Measurements from ENCODE around the gene HOXB3. TPM values are rescaled to one million over a fixed set of nuclear protein-coding genes. Genes with fewer than 3 reads are reported as not detected.

HOXB3 gene
- polyA plus RNA-seq, 1 of the 3 experiments (the other 2 are of a cell fraction) = 0.46 TPM

GRCh38 chr17:48552466-48553189 is 37.4 kb downstream of the HOXB3 start:
- no peaks in the 10 kb centered on the region for H3K36me3 ChIP-seq (replicated peaks in 1 of 2; ENCODE audit: control insufficient read depth in 1 of 2, insufficient read depth in 2 of 2, low read length in 1 of 2)
- H3K9me3 ChIP-seq = no peaks in the 10 kb centered on the region
- CTCF ChIA-PET = no interaction called here
- no peak for TF ChIP-seq RCOR1 (IDR thresholded peaks at IDR 0.05; ENCODE audit: low read length)
- no peak for TF ChIP-seq POLR2AphosphoS5 (IDR thresholded peaks at IDR 0.05; ENCODE audit: low read depth, low read length)
- no peak for TF ChIP-seq USF1 (IDR thresholded peaks at IDR 0.05; ENCODE audit: borderline replicate concordance, low read depth)
- no peak for TF ChIP-seq RFX5 (IDR thresholded peaks at IDR 0.05; ENCODE audit: low read length)
- no peak for TF ChIP-seq PBX3 (IDR thresholded peaks at IDR 0.05)
- TF ChIP-seq JUND (IDR thresholded peaks at IDR 0.05) = no peak
- TF ChIP-seq EZH2phosphoT487 (IDR thresholded peaks at IDR 0.05; ENCODE audit: borderline replicate concordance, low read depth) = no peak
- no peak for TF ChIP-seq TAF1 (IDR thresholded peaks at IDR 0.05; ENCODE audit: borderline replicate concordance, low read depth, low read length)
- no peak for TF ChIP-seq REST (IDR thresholded peaks at IDR 0.05; ENCODE audit: low read depth, low read length)
- TF ChIP-seq ELF1 (IDR thresholded peaks at IDR 0.05) = no peak
- H3K9ac ChIP-seq = no peak overlapping the region
- H3K4me2 ChIP-seq = no peak overlapping the region
- no peaks in the 10 kb centered on the region for H3K79me2 ChIP-seq (ENCODE audit: insufficient read depth)
- H3K4me3 ChIP-seq (ENCODE audit: low read depth in 2 of 2, low read length in 1 of 2) = no peak overlapping the region
- 24% methylated on average over 11 of the region's 11 CpGs for WGBS (ENCODE audit: low lambda C conversion rate)
- peaks cover 4% of the 10 kb centered on the region for H3F3A ChIP-seq (replicated peaks; ENCODE audit: insufficient read depth)
- peaks cover 2% of the 10 kb centered on the region; the same call in 1 of the 2 replicates for H4K20me1 ChIP-seq (ENCODE audit: insufficient read depth)
- POLR2A ChIA-PET = no interaction called here
- H2AFZ ChIP-seq (ENCODE audit: low read depth) = no peak overlapping the region
- no peak for DNase-seq
- H3K27me3 ChIP-seq (ENCODE audit: insufficient read depth) = peaks cover 94% of the 10 kb centered on the region
- no peak overlapping the region for H3K27ac ChIP-seq (ENCODE audit: low read depth in 2 of 2, low read length in 1 of 2)
- no peaks in the 10 kb centered on the region for H3K9me2 ChIP-seq
- no peaks in the 10 kb centered on the region for H3K4me1 ChIP-seq (ENCODE audit: control insufficient read depth in 1 of 2, insufficient read depth in 2 of 2, low read depth in 1 of 2, low read length in 1 of 2)
